Activated naive CD4-positive, alpha-beta T cell treated with anti-CD3 and anti-CD28 coated beads, Interleukin-2, amount 10 ng/mL, durations not matched to agents 7 days and 5 days (primary cell): ENCODE data around the gene NAA50.

Experiments
- CTCF ChIA-PET: fragments of 350-600 bp; sonication (Branson Sonifier 250); formaldehyde crosslinking; loops from one replicate; lab custom pipeline; 2021; ENCODE audit warnings: antibody characterized with exemption; lab: Charles Lee
- DNase-seq: peaks from one replicate; pipeline ENCODE4 v3.0.0-alpha.2; 2020
- H3K27ac Mint-ChIP-seq: one replicate; pipeline ENCODE4 v1.8.0; 2021; ENCODE audit warnings: mild to moderate bottlenecking, moderate library complexity, mixed read lengths
- H3K27me3 Mint-ChIP-seq: one replicate; pipeline ENCODE4 v1.8.0; 2021; ENCODE audit warnings: mild to moderate bottlenecking, mixed read lengths
- H3K36me3 Mint-ChIP-seq: one replicate; pipeline ENCODE4 v1.8.0; 2021; ENCODE audit warnings: mixed read lengths
- H3K4me1 Mint-ChIP-seq: one replicate; pipeline ENCODE4 v1.8.0; 2021; ENCODE audit warnings: mixed read lengths
- H3K4me3 Mint-ChIP-seq: one replicate; pipeline ENCODE4 v1.8.0; 2021; ENCODE audit warnings: mild to moderate bottlenecking, moderate library complexity, mixed read lengths
- H3K9me3 Mint-ChIP-seq: one replicate; pipeline ENCODE4 v1.8.0; 2021; ENCODE audit warnings: mixed read lengths

The NAA50 gene

DNA sequence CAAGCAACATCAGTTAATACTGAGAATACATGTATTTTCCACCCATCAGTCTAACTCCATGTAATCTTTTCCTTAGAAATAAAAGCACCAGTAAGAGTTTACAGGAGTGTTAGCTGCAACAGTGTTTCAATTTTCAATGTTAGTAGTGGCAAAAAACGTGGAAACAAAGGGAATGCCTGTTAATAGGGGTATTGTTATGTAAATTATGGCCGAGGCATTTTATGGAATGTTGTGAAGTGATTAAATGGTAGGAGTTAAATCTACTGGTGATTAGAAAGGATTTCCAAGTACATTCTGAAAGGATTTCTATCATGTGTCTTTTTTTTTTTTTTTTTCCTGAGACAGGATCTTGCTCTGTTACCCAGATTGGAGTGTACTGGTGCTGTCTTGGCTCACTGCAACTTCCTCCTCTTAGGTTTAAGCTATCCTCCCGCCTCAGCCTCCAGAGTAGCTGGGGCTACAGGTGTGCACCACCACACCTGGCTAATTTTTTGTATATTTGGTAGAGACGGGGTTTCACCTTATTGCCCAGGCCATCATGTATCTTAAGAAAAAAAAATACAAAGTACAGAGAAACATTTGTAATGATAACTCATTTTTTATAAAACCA lies 7.4 kb upstream of the NAA50 start:
- H3K27me3 Mint-ChIP-seq, result no peaks in the 10 kb centered on the region
- H3K4me1 Mint-ChIP-seq, result peaks cover 8% of the 10 kb centered on the region
- no peak overlapping the region for H3K27ac Mint-ChIP-seq
- no peak overlapping the region for H3K4me3 Mint-ChIP-seq
- H3K36me3 Mint-ChIP-seq, result peaks cover 3% of the 10 kb centered on the region
- peaks cover 5% of the 10 kb centered on the region for H3K9me3 Mint-ChIP-seq
- DNase-seq, result no peak
- CTCF ChIA-PET, result no interaction called here

DNA sequence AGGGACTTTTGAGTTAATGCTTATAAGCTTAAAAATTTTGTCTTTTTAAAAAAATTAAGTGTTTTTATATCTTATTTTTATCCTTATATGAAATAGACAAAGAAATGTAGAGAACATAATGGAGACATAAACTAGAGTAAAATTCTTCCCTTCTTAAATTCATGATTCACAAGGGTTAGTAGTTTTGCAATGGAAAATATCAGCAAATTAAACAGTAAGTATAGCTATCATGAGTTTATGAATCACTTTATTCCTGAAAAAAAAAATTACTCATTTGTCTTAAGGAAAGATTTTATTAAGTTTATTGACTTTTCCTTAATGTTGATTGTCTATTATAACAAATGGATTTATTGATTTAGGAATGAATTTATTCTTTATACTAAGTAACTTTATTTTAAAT lies 5.1 kb upstream of the NAA50 start:
- Mint-ChIP-seq H3K27ac (no peak overlapping the region), H3K36me3 (peaks cover 2% of the 10 kb centered on the region), H3K4me3 (no peak overlapping the region), H3K4me1 (peaks cover 25% of the 10 kb centered on the region), H3K9me3 (no peaks in the 10 kb centered on the region), H3K27me3 (no peaks in the 10 kb centered on the region)
- CTCF ChIA-PET, result interaction anchor here (0.7 to 1.4 kb wide), 5 partner anchors 10 to 462 kb away, joined by 3 to 5 read pairs (median 3); no protein-coding TSS in a partner anchor
- DNase-seq, result no peak

DNA sequence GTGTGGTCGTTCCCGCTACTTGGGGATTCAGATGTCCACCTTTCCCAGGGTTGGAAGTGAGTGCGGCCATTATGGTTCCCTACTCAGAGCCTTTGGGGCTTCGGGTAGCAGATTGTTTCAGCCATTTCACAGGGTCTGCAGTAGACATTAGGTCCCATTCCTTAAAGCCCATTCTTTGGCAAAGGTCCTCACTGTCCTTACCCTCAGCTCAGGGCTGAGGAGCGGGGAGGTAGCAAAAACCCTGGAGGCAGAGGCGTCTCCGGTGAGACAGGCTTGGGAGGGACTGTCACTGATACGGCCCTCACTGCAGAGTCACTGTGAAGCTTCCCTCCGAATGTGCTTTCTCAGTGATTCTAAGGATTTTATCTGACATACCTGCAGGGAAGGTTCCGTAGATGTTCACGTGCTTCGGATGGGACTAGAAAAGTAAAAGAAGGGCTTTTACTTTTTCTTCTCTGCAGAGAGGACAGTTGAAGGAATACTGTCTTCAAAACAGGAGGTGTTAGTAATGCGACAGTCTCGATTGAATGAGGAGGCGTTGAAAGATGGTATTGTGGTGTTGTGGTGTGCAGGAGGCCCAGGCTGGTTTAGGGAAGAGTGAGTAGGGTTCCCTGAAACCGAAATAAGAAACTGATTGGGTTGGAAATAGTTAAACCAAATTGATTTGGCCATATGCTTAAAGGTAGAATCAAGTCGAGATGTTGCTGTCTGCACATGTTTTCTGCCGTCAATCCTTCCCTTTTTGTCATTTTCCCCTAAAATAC lies 1.4 kb upstream of the NAA50 start:
- H3K4me1 Mint-ChIP-seq, result peaks cover 51% of the 10 kb centered on the region
- peaks cover 10% of the 10 kb centered on the region for H3K36me3 Mint-ChIP-seq
- H3K9me3 Mint-ChIP-seq, result no peaks in the 10 kb centered on the region
- H3K4me3 Mint-ChIP-seq, result peak overlapping the region; percentile 97
- DNase-seq, result peak; percentile 30
- CTCF ChIA-PET, result interaction anchor here (0.9 to 3.8 kb wide), 3 partner anchors 12 to 308 kb away, joined by 3 to 50 read pairs (median 22); no protein-coding TSS in a partner anchor
- no peaks in the 10 kb centered on the region for H3K27me3 Mint-ChIP-seq
- H3K27ac Mint-ChIP-seq, result peak overlapping the region; percentile 100

DNA sequence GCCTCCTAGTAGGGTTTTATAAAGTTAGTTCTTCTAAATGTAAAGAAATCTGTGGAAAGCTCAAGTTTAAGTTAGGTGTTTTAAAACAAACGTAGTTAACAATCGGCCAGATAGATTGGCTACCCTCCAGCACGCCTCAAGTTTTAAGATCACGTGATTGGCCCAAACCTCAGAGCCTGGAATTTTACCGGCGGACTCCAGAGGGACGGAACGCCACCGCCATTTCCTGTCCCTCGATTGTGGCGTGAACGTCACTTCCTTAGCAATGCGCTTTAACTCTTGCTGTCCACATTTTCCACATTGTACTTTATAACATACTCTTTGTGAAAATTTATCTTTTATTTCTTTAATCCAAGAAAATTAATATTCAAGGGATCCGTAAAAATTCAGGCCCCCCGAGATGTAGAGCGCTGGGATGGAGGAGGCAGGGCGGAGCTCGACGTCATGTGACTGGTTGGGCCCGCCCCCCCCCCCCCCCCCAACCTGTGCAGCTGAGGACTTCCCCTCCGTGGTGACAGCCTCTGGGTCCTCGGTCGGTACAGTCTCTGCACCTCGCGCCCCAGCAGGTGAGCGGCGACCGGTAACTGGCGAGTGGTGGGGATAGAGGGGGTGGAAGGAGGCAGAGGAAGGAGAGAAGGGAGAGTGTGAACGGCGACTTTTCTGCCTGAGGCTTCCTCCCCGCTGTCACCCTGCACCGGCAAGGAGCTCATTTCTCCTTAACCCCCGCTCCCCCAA lies 666 bp upstream of the NAA50 start, which contains the start of gene ATP6V1A:
Gene ATP6V1A (plus strand): TSS at position 488 of the 735 bp plus-strand sequence. CDS start 31,719 bp downstream, outside the sequence.
- CTCF ChIA-PET, result interaction anchor here (0.9 to 3.8 kb wide), 4 partner anchors 11 to 309 kb away, joined by 3 to 50 read pairs (median 16); no protein-coding TSS in a partner anchor

DNA sequence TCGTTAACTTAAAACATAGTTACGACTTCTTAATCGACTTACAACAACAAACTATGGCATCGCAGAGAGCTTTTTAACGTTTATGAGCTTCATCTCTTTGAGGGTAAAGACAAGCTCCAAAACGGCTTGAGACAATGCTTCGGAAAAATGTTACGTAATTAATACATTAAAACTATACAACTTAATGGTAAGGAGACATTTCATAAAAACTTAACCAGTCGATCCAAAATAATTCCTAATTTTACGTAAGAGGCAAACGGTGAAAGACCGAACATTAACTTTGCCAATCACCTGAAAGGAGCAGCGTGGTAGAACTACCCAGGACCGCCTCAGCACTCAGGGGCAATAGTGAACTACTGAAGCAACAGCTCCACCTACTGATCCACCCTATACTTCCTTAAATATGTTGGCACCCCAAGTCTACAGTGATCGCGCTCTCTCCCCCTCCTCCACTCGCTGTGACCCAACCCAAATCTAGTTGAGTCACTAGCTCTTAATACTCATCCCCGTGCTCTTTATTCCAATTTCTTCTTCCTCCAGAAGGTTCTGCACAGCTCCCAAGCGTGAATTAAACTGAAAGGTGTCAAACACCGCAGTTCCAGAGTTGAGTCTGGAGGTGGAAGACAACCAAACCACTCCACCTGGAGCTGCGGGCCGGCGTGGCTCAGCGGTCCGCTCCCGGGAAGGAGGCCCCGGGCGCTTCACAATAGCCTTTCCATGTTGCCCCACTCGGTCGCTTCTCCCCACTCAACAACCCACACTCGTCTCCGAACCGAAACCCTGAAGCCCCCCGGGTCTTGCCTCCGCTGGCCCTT lies 901 bp downstream of the NAA50 start:
- Mint-ChIP-seq H3K4me3 (peak overlapping the region; percentile 97), H3K36me3 (peaks cover 12% of the 10 kb centered on the region), H3K9me3 (no peaks in the 10 kb centered on the region), H3K27me3 (no peaks in the 10 kb centered on the region), H3K4me1 (peaks cover 66% of the 10 kb centered on the region), H3K27ac (peak overlapping the region; percentile 100)
- DNase-seq, result peak; percentile 83
- CTCF ChIA-PET, result interaction anchor here (0.6 to 3.8 kb wide), 24 partner anchors 10 to 311 kb away, joined by 3 to 50 read pairs (median 4); partner anchors contain the start of genes GRAMD1C, SPICE1 and USF3

More for the DNA sequence above, 666 bp upstream of the NAA50 start, which contains the start of gene ATP6V1A:
- Mint-ChIP-seq H3K9me3 (no peaks in the 10 kb centered on the region), H3K27me3 (no peaks in the 10 kb centered on the region), H3K4me1 (peaks cover 56% of the 10 kb centered on the region), H3K4me3 (peak within 1 kb of the TSS; percentile 97), H3K27ac (peak within 1 kb of the TSS; percentile 100), H3K36me3 (peaks cover 10% of the 10 kb centered on the region)
- peak; percentile 88 for DNase-seq

DNA sequence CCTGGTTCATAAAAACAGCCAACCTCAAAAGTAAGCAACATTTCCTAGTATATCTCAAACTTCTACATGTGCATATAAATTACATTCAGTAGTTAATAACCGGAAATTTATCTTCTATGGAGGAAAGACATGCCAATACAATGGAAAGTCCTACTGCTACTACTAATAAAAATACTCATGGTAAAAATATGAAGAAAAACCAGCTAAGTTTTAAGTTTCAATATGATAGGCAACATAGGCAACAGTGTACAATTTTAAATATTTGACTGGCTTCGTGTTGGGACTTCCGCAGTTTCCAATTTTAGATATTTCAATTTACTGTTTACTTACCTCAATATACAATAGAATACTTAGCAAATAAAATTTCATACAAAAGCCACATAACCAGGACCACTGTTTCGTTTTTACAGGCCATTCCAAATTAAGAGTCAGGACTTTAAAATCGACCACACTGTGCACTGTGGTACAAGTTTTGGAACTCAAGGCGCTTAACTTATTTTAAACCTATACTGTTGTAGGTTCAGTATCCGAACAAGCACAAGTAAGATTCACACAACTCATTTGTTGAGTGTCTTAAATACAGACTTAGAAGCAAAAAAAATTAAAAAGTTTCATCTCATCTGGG lies 2.9 kb downstream of the NAA50 start:
- H3K27me3 Mint-ChIP-seq, result no peaks in the 10 kb centered on the region
- H3K27ac Mint-ChIP-seq, result peak overlapping the region; percentile 6
- CTCF ChIA-PET, result no interaction called here
- peaks cover 59% of the 10 kb centered on the region for H3K4me1 Mint-ChIP-seq
- H3K9me3 Mint-ChIP-seq, result no peaks in the 10 kb centered on the region
- no peak for DNase-seq
- H3K36me3 Mint-ChIP-seq, result peaks cover 12% of the 10 kb centered on the region
- H3K4me3 Mint-ChIP-seq, result peak overlapping the region; percentile 97

DNA sequence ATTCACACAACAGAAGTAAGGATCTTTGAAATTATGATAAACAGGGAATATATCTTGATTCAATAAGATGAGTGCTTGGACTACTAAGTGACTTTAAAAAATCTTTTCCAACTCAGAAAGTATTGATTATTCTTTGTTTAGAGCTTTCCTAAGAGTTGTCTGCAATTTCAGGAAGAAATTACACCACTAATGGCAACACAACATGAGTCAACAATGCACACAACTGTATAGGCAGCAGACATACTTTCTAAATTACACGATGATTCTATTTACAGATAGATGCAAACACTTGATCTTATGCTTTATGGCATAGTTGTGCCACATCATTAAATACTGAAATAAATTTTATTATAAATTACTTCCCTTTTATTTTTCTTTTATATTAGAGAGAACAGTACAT lies 4.4 kb downstream of the NAA50 start:
- Mint-ChIP-seq H3K27ac (no peak overlapping the region), H3K27me3 (no peaks in the 10 kb centered on the region), H3K4me1 (peaks cover 60% of the 10 kb centered on the region), H3K4me3 (no peak overlapping the region), H3K36me3 (peaks cover 12% of the 10 kb centered on the region), H3K9me3 (no peaks in the 10 kb centered on the region)
- no peak for DNase-seq
- CTCF ChIA-PET, result interaction anchor here (0.9 to 1.4 kb wide), 3 partner anchors 32 to 248 kb away, joined by 3 to 5 read pairs (median 4); no protein-coding TSS in a partner anchor

DNA sequence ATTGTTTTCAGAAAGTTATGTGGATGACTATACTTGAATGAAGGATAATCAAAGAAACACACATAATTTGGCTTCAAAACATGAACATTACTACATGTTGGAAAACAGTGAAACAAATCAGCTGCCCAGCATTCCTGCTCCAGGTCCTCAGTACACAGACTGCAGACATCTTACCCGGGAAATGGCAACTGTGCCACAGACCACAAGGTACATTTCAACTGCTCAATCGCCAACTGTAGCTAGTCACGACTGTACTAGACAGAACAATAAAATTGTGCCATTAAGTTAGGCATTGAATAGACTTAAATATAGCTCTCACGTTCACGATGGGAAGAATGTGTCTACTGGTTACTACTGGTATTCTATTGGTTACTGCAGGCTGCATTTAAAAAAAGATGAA lies 5.0 kb downstream of the NAA50 start:
- Mint-ChIP-seq H3K4me3 (no peak overlapping the region), H3K27ac (no peak overlapping the region), H3K36me3 (peaks cover 10% of the 10 kb centered on the region), H3K4me1 (peaks cover 59% of the 10 kb centered on the region), H3K9me3 (no peaks in the 10 kb centered on the region), H3K27me3 (no peaks in the 10 kb centered on the region)
- no peak for DNase-seq
- CTCF ChIA-PET, result interaction anchor here (0.9 to 1.4 kb wide), 3 partner anchors 33 to 247 kb away, joined by 3 to 5 read pairs (median 4); no protein-coding TSS in a partner anchor

DNA sequence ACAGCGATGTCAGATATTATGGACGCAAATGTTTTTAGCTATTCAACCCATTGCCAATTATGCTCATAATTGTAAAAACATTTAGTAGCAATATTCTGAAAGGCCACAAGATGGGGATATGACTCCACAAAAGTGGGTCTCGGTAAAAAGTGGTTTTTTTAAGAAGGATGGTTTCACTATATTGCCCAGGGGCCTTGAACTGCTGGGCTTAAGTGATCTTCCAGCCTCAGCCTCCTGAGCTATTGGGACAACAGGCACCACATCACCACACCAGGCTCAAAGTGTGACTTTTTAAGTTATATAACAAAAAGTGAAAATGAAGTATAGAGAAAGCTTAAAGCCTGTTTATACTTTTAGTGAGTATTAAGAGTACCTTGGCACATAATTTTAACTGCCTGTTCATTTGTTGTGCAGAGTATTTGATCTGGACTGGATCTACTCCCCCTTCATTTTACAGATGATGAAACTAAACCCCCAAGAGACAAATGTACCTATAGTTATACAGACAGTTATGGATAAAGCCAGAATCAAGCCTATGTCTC lies 9.4 kb downstream of the NAA50 start:
- DNase-seq, result peak; percentile 34
- H3K4me1 Mint-ChIP-seq, result peaks cover 31% of the 10 kb centered on the region
- no peak overlapping the region for H3K4me3 Mint-ChIP-seq

DNA sequence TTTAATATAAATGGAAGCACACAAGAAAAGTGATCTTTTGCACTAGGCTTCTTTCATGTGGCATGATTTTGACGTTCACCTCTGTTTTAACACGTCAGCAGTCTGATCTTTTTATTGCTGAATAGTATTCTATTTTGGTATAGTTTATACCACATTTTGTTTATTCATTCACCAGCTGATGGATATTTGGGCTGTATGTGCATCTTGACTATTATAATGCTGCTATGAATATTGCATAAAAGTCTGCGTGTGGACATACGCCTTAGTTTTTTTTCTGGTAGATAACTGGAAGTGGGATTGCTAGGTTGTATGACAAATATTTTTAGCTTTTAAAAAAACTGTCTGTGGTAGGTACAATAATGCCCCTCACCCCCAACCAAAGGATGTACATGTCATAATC lies 14.4 kb downstream of the NAA50 start:
- CTCF ChIA-PET, result interaction anchor here (1.6 kb wide), 1 partner anchor 13 kb away, joined by 6 read pairs; no protein-coding TSS in a partner anchor
- Mint-ChIP-seq H3K4me3 (no peak overlapping the region), H3K4me1 (peaks cover 15% of the 10 kb centered on the region), H3K36me3 (peaks cover 4% of the 10 kb centered on the region), H3K27me3 (no peaks in the 10 kb centered on the region), H3K27ac (no peak overlapping the region), H3K9me3 (no peaks in the 10 kb centered on the region)
- no peak for DNase-seq

More for the DNA sequence above, 9.4 kb downstream of the NAA50 start:
- no peaks in the 10 kb centered on the region for H3K9me3 Mint-ChIP-seq
- no peak overlapping the region for H3K27ac Mint-ChIP-seq
- CTCF ChIA-PET, result interaction anchor here (0.8 to 3.6 kb wide), 21 partner anchors 9 to 416 kb away, joined by 3 to 50 read pairs (median 4); partner anchors contain the start of genes ATP6V1A, GRAMD1C and NAA50
- H3K27me3 Mint-ChIP-seq, result no peaks in the 10 kb centered on the region
- peaks cover 2% of the 10 kb centered on the region for H3K36me3 Mint-ChIP-seq

DNA sequence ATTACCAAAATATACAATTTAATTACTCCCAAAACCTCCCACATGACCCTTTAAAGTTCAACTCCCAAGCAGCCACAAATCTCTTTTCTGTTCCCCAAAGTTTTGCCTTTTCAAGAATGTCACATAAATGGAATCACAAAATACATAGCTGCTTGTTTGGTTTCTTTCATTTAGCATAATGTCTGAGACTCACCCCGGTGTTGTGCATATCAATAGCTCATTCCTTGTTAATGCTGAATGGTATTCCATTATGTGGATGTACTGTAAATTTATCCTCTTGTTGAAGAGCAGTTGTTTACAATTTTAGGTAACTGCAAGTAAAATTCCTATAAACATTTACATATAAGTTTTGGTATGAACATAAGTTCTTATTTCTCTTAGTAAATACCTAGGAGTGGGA lies 15.5 kb downstream of the NAA50 start:
- no peak overlapping the region for H3K27ac Mint-ChIP-seq
- CTCF ChIA-PET, result interaction anchor here (1.2 to 1.5 kb wide), 2 partner anchors 15 to 18 kb away, joined by 3 to 5 read pairs; partner anchors contain the start of gene NAA50
- H3K4me1 Mint-ChIP-seq, result peaks cover 10% of the 10 kb centered on the region
- H3K27me3 Mint-ChIP-seq, result no peaks in the 10 kb centered on the region
- DNase-seq, result no peak
- H3K4me3 Mint-ChIP-seq, result no peak overlapping the region
- H3K36me3 Mint-ChIP-seq, result peaks cover 6% of the 10 kb centered on the region
- H3K9me3 Mint-ChIP-seq, result no peaks in the 10 kb centered on the region

DNA sequence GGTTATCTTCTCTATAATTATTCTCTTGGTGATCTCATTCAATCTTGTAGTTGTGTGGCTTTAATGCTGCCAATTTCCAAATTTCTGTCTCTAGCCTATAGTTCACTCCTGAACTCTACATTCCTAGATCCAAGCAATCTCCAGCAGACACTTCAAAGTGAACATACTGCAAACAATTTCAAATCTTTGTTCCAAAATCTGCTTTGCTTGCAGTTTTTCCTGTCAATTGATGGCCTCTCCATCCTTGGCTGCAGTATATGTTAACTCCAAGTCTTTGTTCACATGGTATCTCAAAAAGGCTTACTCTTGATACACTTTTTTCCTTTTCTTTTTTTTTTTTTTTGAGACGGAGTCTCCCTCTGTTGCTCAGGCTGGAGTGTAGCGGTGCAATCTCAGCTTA lies 17.4 kb downstream of the NAA50 start:
- Mint-ChIP-seq H3K27ac (no peak overlapping the region), H3K27me3 (no peaks in the 10 kb centered on the region), H3K4me1 (peaks cover 18% of the 10 kb centered on the region), H3K36me3 (peaks cover 15% of the 10 kb centered on the region), H3K9me3 (no peaks in the 10 kb centered on the region), H3K4me3 (no peak overlapping the region)
- no peak for DNase-seq
- CTCF ChIA-PET, result interaction anchor here (0.9 to 2.5 kb wide), 2 partner anchors 8 to 9 kb away, joined by 3 to 9 read pairs; no protein-coding TSS in a partner anchor
